Posterior vena cava (tissue), 2 donors: ENCODE measurements around the gene MANEA. TPM values are rescaled to one million over a fixed set of nuclear protein-coding genes. Genes with fewer than 3 reads are reported as not detected.
"Not testable (repeated sequence)": the region's sequence is repeated elsewhere in the genome, so short reads cannot be mapped to it uniquely, and the experiment has no call there.

ENCODE experiments used
- DNase-seq: peaks from one replicate; pipeline ENCODE4 v3.0.0-alpha.2; 2020; ENCODE audit warnings: low spot score
- intact Hi-C, 2 donors: fragments of 100-400 bp; cut with DNase I; formaldehyde crosslinking; loops; one replicate each; pipeline versions ENCODE4 v1.14.1 to v1.14.2; 2022 to 2023
- total RNA-seq, 2 donors: library from RNA; stranded (reverse); fragmentation: NEBNext Ultra II Directional; extraction: Animal tissue kit (Norgen Biotek cat#: 25700); gene quantifications; one replicate each; pipeline ENCODE4 v1.2.1, GENCODE V29; 2021
- donor health status: DM: yes; HTN: yes; CAD: no.
- donor health status: DM: yes; HTN: yes; CAD: no.

The MANEA gene
- total RNA-seq, 2 donors from 2014 or later, result 9.9 to 10.5 TPM

DNA sequence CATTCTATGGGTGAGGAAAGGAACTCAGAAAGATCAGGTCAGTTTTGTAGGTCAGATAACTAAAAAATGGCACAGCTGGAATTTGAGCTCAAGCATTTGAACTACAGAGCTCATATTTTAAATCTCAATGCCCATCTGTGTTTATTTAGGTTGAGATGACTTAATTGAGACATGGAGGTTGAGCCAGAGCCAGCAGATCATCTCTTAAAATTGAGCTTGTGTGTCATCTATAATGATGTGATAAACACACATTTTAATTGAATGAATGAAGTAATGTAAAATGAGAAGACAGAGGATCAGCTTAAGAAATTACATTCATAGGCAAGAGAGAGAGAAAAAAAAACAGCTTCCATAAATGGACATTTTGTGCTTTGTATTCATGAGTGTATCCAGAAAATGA, 3.7 kb downstream of the MANEA start:
- intact Hi-C loops, result no loop called here
- DNase-seq, result no peak

DNA sequence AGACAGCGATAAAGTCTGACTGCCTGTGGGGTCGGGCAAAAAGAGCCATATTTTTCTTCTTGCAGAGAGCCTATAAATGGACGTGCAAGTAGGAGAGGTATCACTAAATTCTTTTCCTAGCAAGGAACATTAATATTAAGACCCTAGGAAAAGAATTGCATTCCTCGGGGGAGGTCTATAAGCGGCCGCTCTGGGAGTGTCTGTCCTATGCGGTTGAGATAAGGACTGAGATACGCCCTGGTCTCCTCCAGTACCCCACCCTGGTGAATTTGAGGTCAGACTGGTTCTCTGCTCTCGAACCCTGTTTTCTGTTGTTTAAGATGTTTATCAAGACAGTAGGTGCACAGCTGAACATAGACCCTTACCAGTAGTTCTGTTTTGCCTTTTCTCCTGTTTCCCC, 6.9 kb downstream of the MANEA start:
- intact Hi-C loops, DNase-seq: not testable (repeated sequence)

GRCh38 chr6:95587989-95588388, 10.7 kb downstream of the MANEA start:
- intact Hi-C loops, result no loop called here
- DNase-seq, result no peak

- DNase-seq, result no peak
- intact Hi-C loops, result no loop called here
Measured at GRCh38 chr6:95589067-95589466, 11.7 kb downstream of the MANEA start.

- no peak for DNase-seq
- intact Hi-C loops, result no loop called here
Measured at GRCh38 chr6:95589826-95590570, 12.7 kb downstream of the MANEA start.

GRCh38 chr6:95593025-95593424, 15.7 kb downstream of the MANEA start:
- intact Hi-C loops, result no loop called here
- DNase-seq, result no peak

DNA sequence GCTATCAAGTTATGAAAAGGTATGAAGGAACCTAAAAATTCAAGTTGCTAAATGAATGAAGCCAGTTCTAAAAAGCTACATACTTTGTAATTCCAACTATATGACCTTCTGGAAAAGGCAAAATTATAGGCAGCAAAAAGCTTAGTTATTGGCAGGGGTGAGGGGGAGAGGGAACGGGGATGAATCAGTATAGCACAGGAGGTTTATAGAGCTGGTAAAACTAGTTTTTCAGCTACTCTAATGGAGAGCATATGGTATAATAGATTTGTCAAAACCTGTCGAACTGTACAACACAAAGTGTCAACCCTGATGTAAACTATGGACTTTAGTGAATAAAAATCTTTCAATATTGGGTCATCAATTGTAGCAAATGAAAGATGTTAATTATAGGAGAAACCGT, 18.7 kb downstream of the MANEA start:
- no peak for DNase-seq
- intact Hi-C loops, result no loop called here

GRCh38 chr6:95599706-95600105, 22.4 kb downstream of the MANEA start:
- DNase-seq, result no peak
- intact Hi-C loops, result no loop called here

GRCh38 chr6:95601133-95601532, 23.8 kb downstream of the MANEA start:
- intact Hi-C loops, result no loop called here

GRCh38 chr6:95614094-95614493, 36.8 kb downstream of the MANEA start:
- intact Hi-C loops, result no loop called here

More at GRCh38 chr6:95601133-95601532, 23.8 kb downstream of the MANEA start:
- no peak for DNase-seq

DNA sequence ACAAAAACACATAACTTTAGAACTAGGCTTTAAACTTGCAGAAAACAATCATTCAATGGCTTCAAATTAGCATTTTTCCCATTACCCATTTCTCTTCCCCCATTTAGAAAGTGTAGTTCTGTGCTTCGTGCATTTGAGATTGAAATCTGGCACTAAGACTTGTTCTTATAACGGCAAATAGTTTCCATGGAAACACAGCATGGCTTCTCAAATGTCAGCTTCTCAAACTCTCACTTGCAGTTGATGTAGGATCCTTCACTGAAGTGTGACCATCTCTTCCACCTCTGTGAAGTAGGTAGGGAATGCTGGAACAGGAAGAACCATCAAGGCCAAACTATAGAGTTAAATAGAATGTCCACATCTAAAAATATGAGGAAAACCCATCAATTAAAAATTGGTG, 52.2 kb downstream of the MANEA start:
- no peak for DNase-seq
- intact Hi-C loops, result no loop called here

More at GRCh38 chr6:95614094-95614493, 36.8 kb downstream of the MANEA start:
- DNase-seq, result no peak

GRCh38 chr6:95636552-95637431, 59.5 kb downstream of the MANEA start:
- intact Hi-C loops, result no loop called here
- peak; percentile 49 for DNase-seq

GRCh38 chr6:95648636-95649035, 71.3 kb downstream of the MANEA start:
- intact Hi-C loops, result no loop called here
- no peak for DNase-seq

GRCh38 chr6:95649451-95649850, 72.1 kb downstream of the MANEA start:
- intact Hi-C loops, result no loop called here
- no peak for DNase-seq

DNA sequence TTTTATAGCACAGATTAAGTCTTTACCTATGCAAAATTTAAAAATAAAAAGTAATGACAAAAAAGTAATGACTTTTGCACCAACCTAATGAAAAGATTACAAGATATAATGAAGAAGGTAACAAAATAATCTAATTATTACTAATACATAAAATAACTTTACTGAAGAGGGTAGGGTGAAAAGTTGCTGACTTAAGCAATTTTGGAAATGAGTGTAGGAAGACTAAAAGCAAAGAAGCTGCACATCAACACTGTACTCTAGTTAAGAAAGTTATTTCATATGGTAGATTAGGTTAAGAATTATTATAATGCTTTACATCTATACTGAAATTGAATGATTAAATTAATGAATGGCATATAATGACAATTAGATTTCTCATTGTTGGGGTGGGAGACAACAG, 76.8 kb downstream of the MANEA start:
- intact Hi-C loops, result no loop called here
- DNase-seq, result no peak

GRCh38 chr6:95658886-95659285, 81.6 kb downstream of the MANEA start:
- no peak for DNase-seq
- intact Hi-C loops, result no loop called here
